DOHH2 (cell line): Measurements from ENCODE around the gene ORC3.

Source experiments
- CTCF ChIP-seq: fragments of 200-600 bp; sonication (generic); IDR thresholded peaks from one replicate; pipeline ENCODE4 v1.5.1; 2014; ENCODE audit warnings: antibody characterized with exemption, mild to moderate bottlenecking, low read depth, low read length; ENCODE audit not compliant: poor library complexity, severe bottlenecking
- EZH2phosphoT487 ChIP-seq: fragments of 200-600 bp; sonication (generic); IDR thresholded peaks from 2 replicates; pipeline ENCODE4 v1.6.1; 2017; ENCODE audit warnings: borderline replicate concordance, mild to moderate bottlenecking, antibody characterized with exemption, low read length, moderate library complexity, mixed read lengths

- TF ChIP-seq CTCF (no peak), EZH2phosphoT487 (no peak)
Observed at GRCh38 chr6:87674290-87674689, 84.4 kb downstream of the ORC3 start.
